ENCODE data around the gene ATP8B4.
A peak's percentile ranks its signal among the peaks of the same experiment; 100 is the strongest.
"Not testable (repeated sequence)": the region's sequence is repeated elsewhere in the genome, so short reads cannot be mapped to it uniquely, and the experiment has no call there.

Gene ATP8B4

DNA sequence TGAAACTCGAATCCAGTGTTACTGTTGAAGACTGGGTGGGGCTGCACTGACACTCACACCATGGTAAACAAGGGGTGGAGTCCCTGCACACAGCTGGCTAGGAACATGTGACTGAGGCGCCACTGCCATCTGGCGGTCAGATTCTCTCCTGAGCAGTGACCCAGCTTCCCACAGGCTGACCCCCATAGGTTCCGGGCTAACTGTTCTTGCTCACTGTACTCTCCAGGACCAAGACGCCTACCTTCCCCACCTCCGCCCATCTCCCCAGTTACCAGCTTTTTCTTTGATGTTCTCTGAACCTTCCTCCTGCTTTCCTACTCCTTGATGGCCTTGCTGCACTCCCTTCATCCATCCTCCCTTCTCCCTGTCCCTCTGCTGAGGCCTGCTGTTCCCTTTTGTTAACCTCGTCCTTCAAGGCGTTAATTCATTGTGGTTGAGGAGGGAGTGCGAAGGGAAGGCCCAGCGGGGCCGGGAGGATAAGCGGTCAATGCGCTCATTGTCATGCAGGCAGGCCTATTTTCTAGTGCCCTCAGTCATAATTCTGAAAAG is 115.2 kb downstream of the ATP8B4 start:
- peak; percentile 22 to 84 (median 31) for DNase-seq

GRCh38 chr15:49991587-49991986 is 127.4 kb downstream of the ATP8B4 start:
- DNase-seq = no peak

DNA sequence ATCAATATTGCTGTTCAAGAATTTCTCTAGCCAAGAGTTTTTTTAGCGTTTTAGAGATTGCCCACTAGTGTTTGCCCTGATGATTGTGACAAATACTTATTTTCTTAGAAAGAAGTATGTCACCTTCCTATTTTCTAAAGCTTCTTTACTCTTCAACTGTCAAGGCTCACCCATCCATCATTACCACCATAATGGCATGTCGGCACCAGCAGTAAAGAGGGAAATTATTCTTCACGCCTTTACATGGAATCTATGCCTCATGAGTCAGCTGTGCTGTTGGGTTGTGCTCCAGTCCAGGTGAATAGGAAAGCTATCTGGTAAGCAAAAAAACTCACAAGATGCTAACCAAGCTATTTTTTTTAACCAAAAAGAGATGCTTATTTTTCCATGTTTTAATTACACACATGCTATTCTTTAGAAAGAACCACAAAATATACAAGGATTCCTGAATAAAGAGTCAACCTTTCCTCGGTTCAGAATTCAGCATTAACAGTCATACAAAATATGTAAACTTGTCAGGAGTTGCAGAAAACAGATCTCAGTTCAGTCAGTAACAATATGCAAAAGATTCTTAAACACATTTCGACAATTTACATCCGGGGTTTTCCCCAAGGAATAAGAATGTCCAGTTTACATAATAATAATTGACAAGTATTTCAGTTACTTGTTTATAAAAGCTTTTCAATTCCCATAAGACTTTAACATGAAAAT is 128.0 kb downstream of the ATP8B4 start:
- no peak for DNase-seq

- no peak for DNase-seq
Measured at GRCh38 chr15:49989498-49989897, 129.5 kb downstream of the ATP8B4 start.

DNA sequence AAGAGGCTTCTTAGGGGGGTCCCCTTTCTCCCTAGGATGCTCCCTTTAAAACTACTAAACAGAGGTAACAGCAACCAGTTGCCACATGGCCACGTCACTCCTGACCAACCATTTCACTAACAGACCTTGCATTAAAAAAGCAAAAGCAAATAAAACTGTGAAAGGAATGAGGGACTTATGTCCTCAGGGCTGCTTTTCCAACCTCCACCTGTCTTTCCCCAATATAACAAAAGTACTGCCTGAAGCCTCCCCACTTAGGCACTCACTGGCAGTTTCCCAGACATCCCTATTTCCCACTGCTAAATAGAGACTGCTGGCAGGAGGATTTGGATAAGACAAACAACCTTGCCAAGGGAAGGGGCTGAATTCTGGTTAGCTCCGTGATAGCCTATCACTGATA is 130.3 kb downstream of the ATP8B4 start:
- DNase-seq = no peak

- no peak for DNase-seq
Measured at GRCh38 chr15:49987896-49988295, 131.1 kb downstream of the ATP8B4 start.

DNA sequence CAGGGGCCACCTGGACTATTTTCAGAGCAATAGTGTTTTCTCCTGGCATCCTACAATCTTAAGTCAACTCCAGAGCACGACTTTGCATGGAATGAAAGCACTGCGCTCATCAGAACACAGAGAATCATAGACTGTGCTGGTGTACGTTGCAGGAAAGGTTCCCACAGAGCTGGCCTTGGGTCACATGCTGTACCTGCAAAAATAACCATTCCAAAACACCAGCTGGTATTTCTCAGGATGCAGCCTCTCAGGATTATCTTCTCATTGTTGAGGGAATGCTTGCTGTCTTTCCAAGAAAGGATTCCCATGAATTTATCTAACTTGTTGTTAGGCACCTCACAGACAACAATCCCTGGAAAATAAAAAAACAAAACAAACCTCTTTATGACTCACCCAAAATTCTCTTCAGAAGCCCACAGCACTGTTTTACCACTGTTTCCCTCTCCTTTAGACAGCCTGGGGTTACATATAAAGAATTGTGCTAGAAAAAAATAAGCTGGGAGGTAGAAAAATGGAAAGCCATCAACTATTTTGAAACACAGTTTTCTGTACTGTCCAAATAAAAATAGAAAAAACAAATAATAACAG is 131.7 kb downstream of the ATP8B4 start:
- no peak for DNase-seq

DNA sequence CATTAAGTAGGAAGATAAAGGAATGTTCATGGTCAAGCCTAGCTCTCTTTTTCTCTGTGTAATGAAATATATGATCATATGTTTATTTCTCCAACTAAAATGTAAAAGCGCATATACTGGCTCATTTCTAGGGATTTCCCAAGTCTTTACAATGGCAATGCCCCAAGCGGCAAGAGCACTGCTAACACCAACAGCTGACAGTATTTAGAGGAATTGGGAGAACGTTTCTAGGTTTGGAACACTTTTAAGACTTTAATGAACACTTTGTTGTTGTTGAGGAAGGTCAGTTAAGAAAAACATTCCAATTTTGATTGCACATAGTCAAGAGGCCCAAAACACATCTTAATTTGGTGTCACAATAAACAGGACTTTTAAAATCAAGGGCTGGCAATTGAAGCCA is 132.7 kb downstream of the ATP8B4 start:
- no peak for DNase-seq

- no peak for DNase-seq
Measured at GRCh38 chr15:49985463-49985862, 133.6 kb downstream of the ATP8B4 start.

DNA sequence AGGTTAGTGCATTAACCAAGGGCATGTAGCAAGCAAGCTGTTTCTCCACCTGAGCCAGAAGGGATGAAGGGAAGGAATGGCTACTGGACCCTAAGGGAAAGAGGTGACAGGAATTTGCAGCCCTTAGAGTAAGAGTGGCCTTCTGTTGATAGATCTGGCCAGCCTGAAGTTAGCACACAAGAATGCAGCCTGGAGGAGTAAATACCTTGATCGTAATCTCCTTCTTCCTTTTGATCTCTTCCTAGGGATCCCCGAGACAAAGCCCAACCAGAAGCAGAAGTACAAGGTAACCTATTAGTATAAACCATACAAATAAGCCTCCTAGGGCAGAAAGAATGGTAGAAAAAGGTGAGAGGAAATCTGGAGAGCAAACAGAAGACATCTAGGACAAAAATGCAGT is 134.6 kb downstream of the ATP8B4 start:
- DNase-seq = no peak

GRCh38 chr15:49982584-49982983 is 136.4 kb downstream of the ATP8B4 start:
- DNase-seq = no peak

DNA sequence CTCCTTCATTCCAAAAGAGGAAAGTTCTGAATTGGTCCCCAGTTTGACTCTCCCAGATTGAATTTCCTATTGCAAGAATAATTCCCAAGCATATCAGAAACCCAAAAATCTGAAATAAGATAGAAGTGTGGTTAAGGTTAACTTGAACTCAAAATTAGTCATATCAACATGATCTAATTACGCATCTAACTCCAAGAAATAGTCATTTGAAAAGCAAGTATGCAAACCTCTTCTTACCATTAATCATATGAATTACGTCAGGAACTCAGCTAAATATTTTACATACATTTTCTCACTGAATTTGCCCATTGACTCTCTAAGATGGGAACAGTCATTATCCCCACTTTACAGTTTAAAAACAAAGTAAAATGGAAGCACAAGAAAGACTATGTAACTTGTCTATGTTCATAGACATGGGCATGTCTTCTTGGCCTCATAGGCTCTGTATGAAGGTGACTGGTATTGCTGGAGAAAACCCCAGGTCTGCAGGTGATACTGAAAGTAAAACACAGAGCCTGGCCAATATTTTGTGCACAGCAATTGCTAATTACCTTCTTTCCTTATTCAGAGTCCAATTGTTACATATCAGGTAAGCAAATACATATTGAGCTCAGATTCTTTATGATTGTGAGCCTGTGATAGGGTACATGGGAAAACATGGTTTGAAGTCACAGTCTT is 139.2 kb downstream of the ATP8B4 start:
- DNase-seq = no peak

DNA sequence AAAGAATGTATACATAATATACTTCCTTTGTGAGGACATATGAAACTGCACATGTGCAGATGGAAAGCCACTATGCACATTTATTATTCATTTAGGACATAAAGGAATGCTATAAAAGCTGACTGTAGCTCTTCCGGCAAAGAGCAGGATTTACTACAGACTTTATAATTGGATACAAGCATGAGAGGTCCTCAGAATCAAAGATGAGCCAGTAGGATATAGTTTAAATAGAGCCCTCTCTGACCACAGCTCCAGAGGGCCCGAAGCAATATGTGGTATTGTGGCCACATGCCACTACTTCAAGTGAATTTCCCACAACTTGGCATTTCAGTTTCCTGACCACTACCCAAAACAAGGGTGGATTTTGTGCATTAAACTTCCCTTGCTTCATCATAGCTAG is 140.9 kb downstream of the ATP8B4 start:
- no peak for DNase-seq

DNA sequence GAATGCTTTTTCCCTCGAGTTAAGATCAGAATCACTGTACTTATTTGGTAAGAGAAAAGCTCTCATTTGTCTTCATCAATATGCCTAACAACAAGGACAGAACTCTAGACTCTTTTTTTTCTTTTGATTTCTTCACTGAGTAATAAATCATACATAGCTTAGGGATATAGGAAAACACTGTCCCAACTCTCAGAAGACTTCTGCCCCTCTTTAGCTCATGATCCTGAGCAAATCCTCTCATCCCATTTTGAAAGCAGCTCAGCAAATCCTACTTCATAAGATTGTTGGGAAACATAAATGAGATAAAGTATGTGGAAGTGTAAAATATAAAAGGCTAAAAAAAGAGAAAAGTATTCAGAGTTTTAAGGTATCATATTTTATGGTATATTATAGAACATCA is 141.7 kb downstream of the ATP8B4 start:
- DNase-seq = no peak

DNA sequence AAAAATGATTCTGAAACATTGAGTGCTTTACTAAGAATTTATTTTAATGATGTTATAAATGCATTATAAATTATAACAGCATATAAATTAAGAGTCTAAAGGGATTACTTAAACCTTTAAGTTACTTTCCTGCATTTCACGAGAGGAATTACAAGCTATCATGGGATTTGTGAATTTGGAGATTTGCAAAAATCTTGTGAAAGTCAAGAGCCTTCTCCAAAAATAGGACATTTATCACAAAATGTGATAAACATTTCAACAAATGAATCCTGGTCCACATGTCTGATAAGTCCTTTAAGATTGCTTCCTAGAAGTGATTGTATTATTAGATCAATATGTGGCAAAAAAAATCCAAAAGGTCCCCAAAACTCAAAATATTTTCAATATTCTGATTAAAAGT is 154.5 kb downstream of the ATP8B4 start:
- no peak for DNase-seq

- DNase-seq = no peak
Measured at GRCh38 chr15:49964061-49964460, 155.0 kb downstream of the ATP8B4 start.

DNA sequence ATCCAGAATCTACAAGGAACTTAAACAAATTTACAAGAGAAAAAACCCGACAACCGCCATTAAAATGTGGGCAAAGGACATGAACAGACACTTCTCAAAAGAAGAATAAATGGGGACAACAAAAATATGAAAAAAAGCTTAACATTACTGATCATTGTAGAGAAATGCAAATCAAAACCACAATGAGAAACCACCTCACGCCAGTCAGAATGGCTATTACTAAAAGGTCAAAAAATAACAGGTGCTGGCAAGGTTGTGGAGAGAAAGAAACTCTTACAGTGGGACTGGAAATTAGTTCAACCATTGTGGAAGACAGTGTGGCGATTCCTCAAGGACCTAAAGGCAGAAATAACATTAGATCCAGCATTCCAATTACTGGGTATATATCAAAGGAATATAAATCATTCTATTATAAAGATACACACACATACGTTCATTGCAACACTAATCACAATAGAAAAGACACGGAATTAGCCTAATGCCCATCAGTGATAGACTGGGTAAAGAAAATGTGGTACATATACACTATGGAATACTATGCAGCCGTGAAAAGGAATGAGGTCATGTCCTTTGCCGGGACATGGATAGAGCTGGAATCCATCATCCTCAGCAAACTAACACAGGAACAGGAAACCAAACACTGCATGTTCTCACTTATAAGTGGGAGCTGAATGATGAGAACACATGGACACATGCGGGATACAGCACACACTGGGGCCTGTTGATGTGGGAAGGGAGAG is 155.8 kb downstream of the ATP8B4 start:
- not testable (repeated sequence) for DNase-seq

DNA sequence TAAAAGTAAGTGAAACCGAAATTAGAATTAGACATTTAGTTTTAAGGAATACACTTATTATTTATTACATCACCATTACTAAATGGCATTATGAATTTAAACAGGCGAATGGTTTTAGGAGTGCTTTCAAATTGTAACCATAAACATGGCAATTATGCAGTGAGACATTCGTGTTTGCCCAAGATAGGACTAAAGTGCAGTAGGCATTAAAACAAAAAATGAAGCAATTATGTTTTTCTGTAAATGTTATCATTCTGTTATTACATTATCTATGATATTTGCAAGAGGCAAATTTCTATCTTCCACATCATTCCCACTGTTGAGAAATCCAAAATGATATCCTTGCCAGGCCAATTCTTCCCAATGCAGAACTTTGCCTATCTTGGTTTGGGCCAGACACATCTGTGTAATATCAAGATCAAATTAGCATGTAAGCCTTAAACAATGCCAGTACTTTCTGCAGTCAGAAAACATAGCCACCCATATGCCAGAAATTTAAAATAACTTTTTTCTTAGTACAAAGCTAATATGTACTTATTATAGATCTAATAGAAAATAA is 156.9 kb downstream of the ATP8B4 start:
- DNase-seq = no peak

DNA sequence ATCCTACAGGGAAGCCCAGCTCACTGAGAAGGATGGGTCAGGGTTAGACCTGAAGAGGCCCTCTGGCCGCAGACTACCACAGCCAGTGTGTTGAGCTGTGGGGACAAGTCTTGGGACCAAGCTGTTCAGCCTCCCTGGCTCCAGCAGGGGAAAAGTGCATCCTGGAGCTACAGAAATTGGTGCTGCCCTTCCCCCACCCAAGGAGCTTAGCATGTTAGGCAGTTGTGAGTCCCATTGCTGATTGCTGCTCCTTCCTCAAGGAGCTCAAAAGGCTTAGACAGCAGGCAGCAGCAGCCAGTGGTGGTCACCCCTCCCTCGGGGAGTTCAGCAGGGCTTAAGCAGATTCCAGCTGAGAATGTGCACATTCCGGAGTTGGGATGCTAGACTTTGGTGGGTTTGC is 165.6 kb downstream of the ATP8B4 start:
- no peak for DNase-seq

DNA sequence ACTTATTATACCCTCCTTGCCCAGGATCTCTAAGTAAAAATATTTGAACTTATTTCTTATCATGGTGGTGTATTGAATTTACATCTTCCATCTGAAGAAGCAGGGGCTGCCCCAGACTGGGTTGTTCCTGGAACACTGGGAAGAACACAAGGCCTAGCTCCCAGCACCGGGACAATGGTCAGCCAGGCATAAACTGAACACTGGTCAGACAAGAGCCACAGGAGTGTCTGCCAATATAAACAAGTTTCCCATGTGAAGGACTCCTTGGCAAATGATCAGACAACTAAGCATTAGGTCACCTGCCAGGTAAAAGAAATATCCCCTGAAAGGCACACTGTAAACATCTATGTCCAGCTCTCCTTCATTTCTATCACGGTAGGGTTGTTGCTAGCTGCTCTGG is 172.4 kb downstream of the ATP8B4 start:
- DNase-seq = no peak

GRCh38 chr15:49934487-49934886 is 184.5 kb downstream of the ATP8B4 start:
- no peak for DNase-seq

DNA sequence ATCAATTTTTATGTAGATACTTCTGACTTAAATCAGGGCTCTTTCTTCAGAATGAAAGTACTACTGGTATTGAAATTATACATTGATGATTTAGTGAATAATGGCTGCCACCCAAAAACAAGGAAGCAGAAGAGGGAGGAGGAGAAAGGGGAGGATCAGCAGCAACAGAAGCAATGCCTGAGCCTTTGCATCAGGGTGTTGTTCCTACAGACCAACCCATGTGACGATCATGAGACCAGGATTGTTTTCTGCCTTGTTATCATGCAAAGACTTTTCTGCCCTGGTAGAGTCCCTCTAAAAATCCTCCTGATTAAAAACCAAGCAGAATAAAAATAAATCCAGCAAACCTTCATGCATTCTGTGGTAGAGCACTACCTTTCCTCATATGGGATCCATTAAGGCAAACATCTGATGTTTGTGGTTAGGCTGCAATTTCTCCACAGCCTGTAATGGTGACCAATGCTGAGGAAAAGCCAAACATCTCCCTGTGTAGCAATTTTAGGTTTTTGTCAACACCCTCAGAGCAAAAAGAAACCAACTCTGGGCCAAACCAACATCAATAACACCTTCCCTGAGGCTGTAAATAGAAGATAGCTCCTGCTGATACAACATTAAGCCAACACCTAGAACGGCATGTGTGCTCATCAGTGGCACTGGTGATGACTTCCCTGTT is 191.7 kb downstream of the ATP8B4 start:
- no peak for DNase-seq

Measured in T-helper 1 cell (primary cell).